ENCODE results near the gene TOR1AIP2. TPM values are rescaled to one million over a fixed set of nuclear protein-coding genes. Genes with fewer than 3 reads are reported as not detected.

TOR1AIP2 gene
- total RNA-seq, 4 donors from 2014 or later, result 70.1 to 115 (median 86.9) TPM

- no peak for DNase-seq
- TF ChIP-seq CTCF (IDR thresholded peaks at IDR 0.05) (no peak), POLR2A (IDR thresholded peaks at IDR 0.05) (no peak)
- Histone ChIP-seq H3K36me3 (no peaks in the 10 kb centered on the region), H3K27me3 (no peaks in the 10 kb centered on the region), H3K27ac (no peak overlapping the region), H3K9me3 (no peaks in the 10 kb centered on the region), H3K4me3 (replicated peaks in 1 of 3) (no peak overlapping the region), H3K4me1 (peaks cover 5 to 6% of the 10 kb centered on the region in 2 donors)
- 77 to 87% methylated on average over 7 of the region's 7 CpGs for WGBS, 2 donors
- intact Hi-C loops (cut with DNase I), result no loop called here
These were observed 50.9 kb downstream of the TOR1AIP2 start for GRCh38 chr1:179826626-179827280.

GRCh38 chr1:179825798-179826460 is 51.7 kb downstream of the TOR1AIP2 start:
- WGBS, 2 donors, result 79 to 82% methylated on average over 13 of the region's 13 CpGs
- intact Hi-C loops (cut with DNase I), result no loop called here
- H3K27ac ChIP-seq, result no peak overlapping the region
- no peaks in the 10 kb centered on the region for H3K4me1 ChIP-seq
- no peaks in the 10 kb centered on the region for H3K27me3 ChIP-seq
- H3K9me3 ChIP-seq, result no peaks in the 10 kb centered on the region
- H3K4me3 ChIP-seq (replicated peaks in 1 of 3), result no peak overlapping the region
- DNase-seq, result no peak
- no peaks in the 10 kb centered on the region for H3K36me3 ChIP-seq
- no peak for TF ChIP-seq POLR2A (IDR thresholded peaks at IDR 0.05)
- TF ChIP-seq CTCF (IDR thresholded peaks at IDR 0.05), result no peak

GRCh38 chr1:179825206-179825605 is 52.4 kb downstream of the TOR1AIP2 start:
- Histone ChIP-seq H3K27me3 (no peaks in the 10 kb centered on the region), H3K4me1 (no peaks in the 10 kb centered on the region), H3K27ac (no peak overlapping the region), H3K9me3 (no peaks in the 10 kb centered on the region), H3K4me3 (replicated peaks in 1 of 3) (no peak overlapping the region), H3K36me3 (no peaks in the 10 kb centered on the region)
- WGBS, 2 donors, result 65 to 75% methylated on average over 8 of the region's 8 CpGs
- intact Hi-C loops (cut with DNase I), result no loop called here
- TF ChIP-seq CTCF (IDR thresholded peaks at IDR 0.05) (no peak), POLR2A (IDR thresholded peaks at IDR 0.05) (no peak)
- no peak for DNase-seq

GRCh38 chr1:179824265-179824664 is 53.3 kb downstream of the TOR1AIP2 start:
- Histone ChIP-seq H3K27ac (no peak overlapping the region), H3K4me1 (no peaks in the 10 kb centered on the region), H3K9me3 (no peaks in the 10 kb centered on the region), H3K36me3 (no peaks in the 10 kb centered on the region), H3K4me3 (replicated peaks in 1 of 3) (no peak overlapping the region), H3K27me3 (no peaks in the 10 kb centered on the region)
- TF ChIP-seq POLR2A (IDR thresholded peaks at IDR 0.05) (no peak), CTCF (IDR thresholded peaks at IDR 0.05) (no peak)
- intact Hi-C loops (cut with DNase I), result no loop called here
- DNase-seq, result no peak
- 80 to 92% methylated on average over 6 of the region's 6 CpGs for WGBS, 2 donors

- Histone ChIP-seq H3K4me1 (no peaks in the 10 kb centered on the region), H3K27me3 (no peaks in the 10 kb centered on the region), H3K36me3 (no peaks in the 10 kb centered on the region), H3K4me3 (replicated peaks in 1 of 3) (no peak overlapping the region), H3K27ac (no peak overlapping the region), H3K9me3 (no peaks in the 10 kb centered on the region)
- intact Hi-C loops (cut with DNase I), result no loop called here
- TF ChIP-seq POLR2A (IDR thresholded peaks at IDR 0.05) (no peak), CTCF (IDR thresholded peaks at IDR 0.05) (no peak)
- 94 to 98% methylated on average over 4 of the region's 4 CpGs for WGBS, 2 donors
- DNase-seq, result no peak
These were observed 53.9 kb downstream of the TOR1AIP2 start for GRCh38 chr1:179823693-179824092.

Measured in thyroid gland (tissue), 4 donors.